Astrocyte of the spinal cord (primary cell): ENCODE measurements around the gene RPL12.

Source experiments
- DNase-seq: peaks from one replicate; pipeline ENCODE4 v3.0.0; 2011; ENCODE audit warnings: low read depth, low spot score
- H3K4me3 ChIP-seq: 2 replicates; pipeline ENCODE4 v1.5.1; 2011; ENCODE audit warnings: low read depth, mild to moderate bottlenecking, low read length, moderate library complexity
- CTCF ChIP-seq: IDR thresholded peaks from 2 replicates; pipeline ENCODE4 v1.5.1; 2012; ENCODE audit warnings: low read depth, mild to moderate bottlenecking, low read length, inconsistent platforms
- in situ Hi-C: cut with HindIII; loops from 2 replicates; pipeline ENCODE4 v1.10.0; 2017; ENCODE audit warnings: low sequenced_read_pairs

Gene RPL12

GRCh38 chr9:127489471-127490115, 38.4 kb upstream of the RPL12 start:
- H3K4me3 ChIP-seq: no peak overlapping the region
- TF ChIP-seq CTCF: no peak
- in situ Hi-C loops: no loop called here
- no peak for DNase-seq

GRCh38 chr9:127488946-127489345, 37.7 kb upstream of the RPL12 start:
- no peak for DNase-seq
- in situ Hi-C loops: no loop called here

GRCh38 chr9:127485995-127486394, 34.8 kb upstream of the RPL12 start:
- no peak for DNase-seq
- in situ Hi-C loops: no loop called here
- peak; percentile 10 for TF ChIP-seq CTCF
- no peak overlapping the region for H3K4me3 ChIP-seq

More at GRCh38 chr9:127488946-127489345, 37.7 kb upstream of the RPL12 start:
- no peak for TF ChIP-seq CTCF
- no peak overlapping the region for H3K4me3 ChIP-seq

GRCh38 chr9:127482662-127483061, 31.5 kb upstream of the RPL12 start:
- in situ Hi-C loops: no loop called here
- no peak for TF ChIP-seq CTCF
- no peak overlapping the region for H3K4me3 ChIP-seq
- DNase-seq: no peak

GRCh38 chr9:127479507-127480081, 28.4 kb upstream of the RPL12 start:
- in situ Hi-C loops: no loop called here
- TF ChIP-seq CTCF: no peak
- DNase-seq: no peak
- no peak overlapping the region for H3K4me3 ChIP-seq

- no peak overlapping the region for H3K4me3 ChIP-seq
- TF ChIP-seq CTCF: no peak
- no peak for DNase-seq
- in situ Hi-C loops: no loop called here
Measured at GRCh38 chr9:127474592-127474991, 23.4 kb upstream of the RPL12 start.

GRCh38 chr9:127473932-127474331, 22.7 kb upstream of the RPL12 start:
- in situ Hi-C loops: no loop called here
- no peak for TF ChIP-seq CTCF
- no peak for DNase-seq
- no peak overlapping the region for H3K4me3 ChIP-seq
